ENCODE results near the gene KRT82.

KRT82 gene

DNA sequence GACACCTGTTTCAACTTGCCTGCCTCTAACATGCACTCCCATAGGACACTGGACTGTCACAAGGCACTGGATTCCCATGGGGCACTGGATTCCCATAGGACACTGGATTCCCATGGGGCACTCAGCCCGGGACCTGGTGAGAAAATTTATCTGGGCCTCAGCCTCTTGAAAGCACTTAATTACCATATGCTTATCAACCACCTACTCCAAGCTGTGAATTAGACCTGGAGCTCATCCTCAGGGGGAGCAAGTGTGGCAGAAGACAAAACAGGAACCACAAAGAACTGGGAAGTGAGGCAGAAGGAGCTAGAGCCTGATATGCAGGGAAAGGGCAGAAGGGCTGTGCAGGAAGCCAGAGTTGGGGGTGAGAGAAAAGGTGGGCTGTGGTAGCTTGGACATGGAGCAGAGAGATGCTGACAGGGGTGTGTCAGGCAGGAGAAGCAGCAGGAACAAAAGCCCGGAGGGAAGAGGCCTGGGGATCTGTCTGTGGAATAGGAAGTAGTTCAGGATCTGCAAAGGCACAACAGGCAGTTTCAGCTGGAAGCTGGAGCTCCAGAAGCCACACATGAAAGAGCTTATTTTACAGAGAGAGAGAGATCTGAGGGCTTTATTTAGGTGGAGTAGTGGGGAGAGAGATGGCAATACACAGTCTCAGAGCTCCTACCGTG is 3.1 kb downstream of the KRT82 start:
- H3K36me3 ChIP-seq (ENCODE audit: insufficient read depth, low read depth, low read length): no peaks in the 10 kb centered on the region
- H3K9ac ChIP-seq (ENCODE audit: low read depth, low read length): no peak overlapping the region
- no peaks in the 10 kb centered on the region for H3K27me3 ChIP-seq (ENCODE audit: insufficient read depth, low read length)
- H3K27ac ChIP-seq (ENCODE audit: low read length): no peak overlapping the region
- no peak overlapping the region for H3K4me3 ChIP-seq (ENCODE audit: low read length)
- peaks cover 3% of the 10 kb centered on the region; the same call in 1 of the 2 replicates for H3K4me1 ChIP-seq (ENCODE audit: insufficient read depth, low read length)
- no peaks in the 10 kb centered on the region for H3K9me3 ChIP-seq (ENCODE audit: insufficient read depth, low read depth, low read length)

DNA sequence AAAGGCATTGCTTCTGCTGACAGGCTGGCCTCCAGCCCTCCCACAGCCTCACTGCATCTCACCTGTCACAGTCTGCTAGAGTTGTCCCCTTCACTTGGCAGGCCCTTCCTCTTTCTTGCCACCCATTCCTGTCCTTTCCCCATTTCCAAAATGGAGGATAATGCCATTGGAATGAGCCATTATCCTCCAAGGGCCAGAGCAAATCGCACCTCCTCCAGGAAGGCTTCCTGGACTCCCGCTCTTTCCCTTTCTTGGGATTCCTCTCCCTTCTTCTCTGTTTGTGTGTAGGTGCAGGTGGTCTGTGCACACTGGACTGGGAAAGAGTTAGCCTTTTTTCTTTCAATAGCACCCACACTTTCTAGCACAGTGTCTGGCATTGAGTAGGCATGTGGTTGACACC is 3.8 kb downstream of the KRT82 start:
- no peak overlapping the region for H3K4me3 ChIP-seq (ENCODE audit: low read length)
- H3K27me3 ChIP-seq (ENCODE audit: insufficient read depth, low read length): no peaks in the 10 kb centered on the region
- no peak overlapping the region for H3K27ac ChIP-seq (ENCODE audit: low read length)

DNA sequence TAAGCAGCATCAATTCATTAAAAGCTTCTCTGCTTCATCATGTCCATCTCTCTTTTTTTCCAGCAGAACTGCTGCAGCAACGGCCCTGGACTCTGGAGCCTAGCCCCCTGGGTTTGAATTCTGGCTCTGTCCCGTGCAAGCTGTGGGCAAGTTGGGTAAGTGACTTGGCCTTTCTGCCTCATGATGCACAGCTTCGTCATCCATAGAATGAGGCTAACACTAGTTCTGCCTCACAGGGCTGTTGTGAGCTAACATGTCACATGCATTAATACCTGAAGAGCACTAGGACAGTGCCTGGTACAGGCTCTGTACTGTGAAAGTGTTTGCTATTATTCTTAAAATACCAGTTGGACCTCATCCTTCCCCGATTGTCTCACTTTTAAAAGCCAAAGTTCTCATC is 4.2 kb downstream of the KRT82 start:
- Histone ChIP-seq H3K4me3 (ENCODE audit: low read length) (no peak overlapping the region), H3K27ac (ENCODE audit: low read length) (no peak overlapping the region), H3K36me3 (ENCODE audit: insufficient read depth, low read depth, low read length) (no peaks in the 10 kb centered on the region), H3K9ac (ENCODE audit: low read depth, low read length) (no peak overlapping the region), H3K4me1 (ENCODE audit: insufficient read depth, low read length) (peaks cover 3% of the 10 kb centered on the region; the same call in 1 of the 2 replicates), H3K27me3 (ENCODE audit: insufficient read depth, low read length) (no peaks in the 10 kb centered on the region), H3K9me3 (ENCODE audit: insufficient read depth, low read depth, low read length) (no peaks in the 10 kb centered on the region)

More for the DNA sequence above, 3.8 kb downstream of the KRT82 start:
- Histone ChIP-seq H3K36me3 (ENCODE audit: insufficient read depth, low read depth, low read length) (no peaks in the 10 kb centered on the region), H3K9ac (ENCODE audit: low read depth, low read length) (no peak overlapping the region), H3K4me1 (ENCODE audit: insufficient read depth, low read length) (peaks cover 3% of the 10 kb centered on the region; the same call in 1 of the 2 replicates), H3K9me3 (ENCODE audit: insufficient read depth, low read depth, low read length) (no peaks in the 10 kb centered on the region)

DNA sequence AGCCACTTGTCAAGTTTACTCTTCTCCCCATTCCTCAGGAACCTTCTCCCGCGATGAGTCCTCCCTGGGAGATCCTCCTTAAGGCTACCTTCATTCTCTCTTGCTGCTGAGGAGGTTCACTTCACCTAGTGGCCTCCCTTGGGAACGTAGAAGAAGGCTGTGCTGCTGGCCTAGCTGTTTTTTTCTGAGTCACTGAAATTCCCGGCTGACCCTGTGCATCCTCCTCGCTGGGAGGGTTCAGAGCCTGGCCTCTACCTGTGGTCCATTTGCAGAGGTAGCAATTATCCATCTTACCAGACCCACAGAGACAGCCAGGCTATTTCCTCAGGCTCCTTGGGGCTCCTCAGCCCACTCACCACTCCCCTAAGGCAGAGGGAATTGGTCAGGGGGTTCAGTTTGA is 4.6 kb downstream of the KRT82 start:
- H3K9ac ChIP-seq (ENCODE audit: low read depth, low read length): no peak overlapping the region
- no peaks in the 10 kb centered on the region for H3K36me3 ChIP-seq (ENCODE audit: insufficient read depth, low read depth, low read length)
- H3K4me1 ChIP-seq (ENCODE audit: insufficient read depth, low read length): peaks cover 3% of the 10 kb centered on the region; the same call in 1 of the 2 replicates
- no peak overlapping the region for H3K4me3 ChIP-seq (ENCODE audit: low read length)
- H3K9me3 ChIP-seq (ENCODE audit: insufficient read depth, low read depth, low read length): no peaks in the 10 kb centered on the region
- no peaks in the 10 kb centered on the region for H3K27me3 ChIP-seq (ENCODE audit: insufficient read depth, low read length)
- no peak overlapping the region for H3K27ac ChIP-seq (ENCODE audit: low read length)

DNA sequence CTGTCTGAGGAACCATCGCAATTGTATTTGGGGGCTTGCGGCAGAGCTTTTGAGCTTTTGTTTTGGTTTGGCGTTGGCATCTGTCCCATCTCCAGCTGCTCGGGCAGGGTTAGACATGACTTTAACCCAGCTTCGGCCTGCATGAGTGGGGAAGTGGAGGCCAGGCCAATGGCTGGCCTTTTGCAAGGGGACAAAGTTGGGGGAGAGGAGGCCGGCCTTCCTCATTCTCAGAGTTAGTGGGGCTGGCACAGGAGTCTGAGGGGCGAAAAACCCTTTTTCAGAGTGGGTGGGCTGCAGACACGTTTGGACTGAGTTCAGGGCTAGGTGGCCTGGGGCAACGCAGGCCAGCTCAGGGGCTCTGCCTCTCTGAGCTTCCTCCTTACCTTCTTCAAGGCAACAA is 5.2 kb downstream of the KRT82 start:
- Histone ChIP-seq H3K9ac (ENCODE audit: low read depth, low read length) (no peak overlapping the region), H3K4me3 (ENCODE audit: low read length) (no peak overlapping the region), H3K9me3 (ENCODE audit: insufficient read depth, low read depth, low read length) (no peaks in the 10 kb centered on the region), H3K4me1 (ENCODE audit: insufficient read depth, low read length) (peaks cover 3% of the 10 kb centered on the region; the same call in 1 of the 2 replicates), H3K27ac (ENCODE audit: low read length) (no peak overlapping the region), H3K36me3 (ENCODE audit: insufficient read depth, low read depth, low read length) (no peaks in the 10 kb centered on the region), H3K27me3 (ENCODE audit: insufficient read depth, low read length) (no peaks in the 10 kb centered on the region)

- peaks cover 5% of the 10 kb centered on the region for H3K27me3 ChIP-seq (ENCODE audit: insufficient read depth, low read length)
- H3K4me1 ChIP-seq (ENCODE audit: insufficient read depth, low read length): peaks cover 3% of the 10 kb centered on the region; the same call in 1 of the 2 replicates
- H3K36me3 ChIP-seq (ENCODE audit: insufficient read depth, low read depth, low read length): no peaks in the 10 kb centered on the region
- H3K27ac ChIP-seq (ENCODE audit: low read length): no peak overlapping the region
- H3K4me3 ChIP-seq (ENCODE audit: low read length): no peak overlapping the region
- H3K9ac ChIP-seq (ENCODE audit: low read depth, low read length): no peak overlapping the region
- H3K9me3 ChIP-seq (ENCODE audit: insufficient read depth, low read depth, low read length): no peaks in the 10 kb centered on the region
Measured at GRCh38 chr12:52399756-52400155, 6.4 kb downstream of the KRT82 start.

DNA sequence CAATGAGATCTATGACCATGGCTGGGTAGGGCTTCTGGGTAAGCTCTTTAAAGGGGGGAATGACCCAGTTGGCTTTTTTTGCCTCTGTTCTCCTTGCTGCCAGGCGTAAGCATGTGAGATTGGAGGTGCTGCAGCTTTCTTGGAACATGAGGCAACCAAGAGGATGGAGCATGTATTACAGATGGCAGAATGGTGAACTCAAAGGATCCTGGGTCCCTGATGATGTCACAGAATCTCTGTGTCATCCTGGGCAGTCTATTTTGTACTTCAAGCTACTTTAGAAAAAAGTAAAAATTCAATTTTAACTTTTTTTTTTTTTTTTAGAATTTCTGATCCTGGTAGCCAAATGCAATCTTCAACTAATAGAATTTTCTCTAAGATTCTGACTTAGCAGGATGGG is 8.0 kb downstream of the KRT82 start:
- no peak overlapping the region for H3K27ac ChIP-seq (ENCODE audit: low read length)
- H3K4me3 ChIP-seq (ENCODE audit: low read length): no peak overlapping the region
- peaks cover 3% of the 10 kb centered on the region; the same call in 1 of the 2 replicates for H3K4me1 ChIP-seq (ENCODE audit: insufficient read depth, low read length)
- no peaks in the 10 kb centered on the region for H3K9me3 ChIP-seq (ENCODE audit: insufficient read depth, low read depth, low read length)
- no peaks in the 10 kb centered on the region for H3K36me3 ChIP-seq (ENCODE audit: insufficient read depth, low read depth, low read length)
- H3K9ac ChIP-seq (ENCODE audit: low read depth, low read length): no peak overlapping the region
- H3K27me3 ChIP-seq (ENCODE audit: insufficient read depth, low read length): peaks cover 5% of the 10 kb centered on the region

DNA sequence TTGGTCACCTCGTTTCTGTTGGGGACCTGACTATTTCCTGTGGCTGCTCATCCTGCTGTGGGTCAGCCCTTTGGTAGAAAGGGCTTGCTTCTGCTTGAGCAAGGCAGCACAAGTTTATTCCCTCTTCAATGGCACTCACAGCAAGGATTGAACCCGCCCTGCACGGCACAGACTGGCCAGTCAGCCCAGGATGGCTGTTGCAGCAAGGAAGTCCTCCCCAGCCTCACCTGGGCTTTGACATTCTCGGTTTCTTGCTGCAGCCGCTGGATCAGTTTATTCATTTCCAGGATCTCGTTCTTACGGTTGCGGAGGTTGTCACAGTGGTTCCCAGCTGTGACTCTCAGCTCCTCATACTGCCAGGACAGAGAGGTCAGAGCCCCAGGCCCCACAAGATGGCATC is 9.5 kb downstream of the KRT82 start:
- Histone ChIP-seq H3K27ac (ENCODE audit: low read length) (no peak overlapping the region), H3K4me3 (ENCODE audit: low read length) (no peak overlapping the region), H3K27me3 (ENCODE audit: insufficient read depth, low read length) (peaks cover 5% of the 10 kb centered on the region), H3K4me1 (ENCODE audit: insufficient read depth, low read length) (no peaks in the 10 kb centered on the region), H3K9ac (ENCODE audit: low read depth, low read length) (no peak overlapping the region), H3K9me3 (ENCODE audit: insufficient read depth, low read depth, low read length) (no peaks in the 10 kb centered on the region), H3K36me3 (ENCODE audit: insufficient read depth, low read depth, low read length) (no peaks in the 10 kb centered on the region)

GRCh38 chr12:52395761-52396434 is 10.2 kb downstream of the KRT82 start:
- Histone ChIP-seq H3K36me3 (ENCODE audit: insufficient read depth, low read depth, low read length) (no peaks in the 10 kb centered on the region), H3K27me3 (ENCODE audit: insufficient read depth, low read length) (peaks cover 5% of the 10 kb centered on the region), H3K27ac (ENCODE audit: low read length) (no peak overlapping the region), H3K9ac (ENCODE audit: low read depth, low read length) (no peak overlapping the region), H3K4me1 (ENCODE audit: insufficient read depth, low read length) (no peaks in the 10 kb centered on the region), H3K4me3 (ENCODE audit: low read length) (no peak overlapping the region), H3K9me3 (ENCODE audit: insufficient read depth, low read depth, low read length) (no peaks in the 10 kb centered on the region)

DNA sequence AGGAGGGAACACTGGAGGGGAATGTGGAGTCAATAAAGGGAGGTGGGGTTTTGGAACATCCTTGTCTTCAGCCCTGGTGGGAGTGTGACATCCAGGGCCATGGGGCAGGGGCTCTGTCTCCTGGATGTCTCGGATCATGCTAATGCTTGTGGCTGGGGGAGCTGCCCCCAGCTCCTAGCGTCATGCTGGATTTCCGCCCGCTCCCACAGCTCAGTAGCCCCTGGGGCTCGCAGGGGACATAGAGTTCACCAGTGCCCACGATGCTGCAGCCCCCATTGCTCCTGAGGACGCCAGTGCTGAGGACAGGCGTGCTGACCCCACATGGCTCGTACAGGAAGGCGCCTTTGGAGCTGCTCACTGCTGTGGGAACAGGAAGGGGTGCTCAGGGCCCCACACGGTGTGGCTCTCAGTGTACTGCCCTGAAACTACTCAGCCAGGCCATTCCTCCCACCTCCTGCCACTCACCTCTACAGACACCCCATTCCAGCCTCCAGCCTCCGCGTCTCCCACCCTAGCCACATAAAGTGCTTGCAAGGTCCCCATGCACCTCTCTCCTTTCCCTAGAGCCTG is 11.2 kb downstream of the KRT82 start:
- Histone ChIP-seq H3K27ac (ENCODE audit: low read length) (no peak overlapping the region), H3K9ac (ENCODE audit: low read depth, low read length) (no peak overlapping the region), H3K27me3 (ENCODE audit: insufficient read depth, low read length) (peaks cover 5% of the 10 kb centered on the region), H3K9me3 (ENCODE audit: insufficient read depth, low read depth, low read length) (no peaks in the 10 kb centered on the region), H3K36me3 (ENCODE audit: insufficient read depth, low read depth, low read length) (no peaks in the 10 kb centered on the region), H3K4me3 (ENCODE audit: low read length) (no peak overlapping the region), H3K4me1 (ENCODE audit: insufficient read depth, low read length) (no peaks in the 10 kb centered on the region)

DNA sequence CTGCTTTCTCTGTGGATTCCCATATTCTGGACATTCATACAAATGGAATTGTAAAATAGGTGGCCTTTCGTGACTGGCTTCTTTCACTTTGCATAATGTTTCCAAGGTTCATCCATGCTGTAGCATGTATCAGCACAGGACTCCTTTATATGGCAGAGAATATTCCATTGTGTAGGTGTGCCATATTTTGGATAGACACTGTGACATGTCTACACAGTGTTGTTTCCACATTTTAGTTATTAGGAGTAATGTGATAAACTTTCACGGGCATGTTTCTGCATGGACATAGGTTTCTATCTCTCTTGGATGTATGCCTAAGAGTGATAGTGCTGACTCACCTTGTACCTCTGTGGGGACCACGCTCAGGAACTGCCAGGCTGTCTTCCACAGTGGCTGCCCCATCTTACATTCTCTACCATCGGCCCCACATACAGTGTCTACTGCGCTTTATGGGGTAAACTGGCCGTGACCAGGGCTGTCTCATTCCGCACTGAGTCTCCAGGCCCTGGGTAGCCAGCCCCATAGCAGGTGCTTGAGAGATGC is 13.6 kb downstream of the KRT82 start:
- Histone ChIP-seq H3K9ac (ENCODE audit: low read depth, low read length) (no peak overlapping the region), H3K27me3 (ENCODE audit: insufficient read depth, low read length) (peaks cover 5% of the 10 kb centered on the region), H3K36me3 (ENCODE audit: insufficient read depth, low read depth, low read length) (no peaks in the 10 kb centered on the region), H3K4me1 (ENCODE audit: insufficient read depth, low read length) (no peaks in the 10 kb centered on the region), H3K9me3 (ENCODE audit: insufficient read depth, low read depth, low read length) (no peaks in the 10 kb centered on the region), H3K4me3 (ENCODE audit: low read length) (no peak overlapping the region), H3K27ac (ENCODE audit: low read length) (no peak overlapping the region)

DNA sequence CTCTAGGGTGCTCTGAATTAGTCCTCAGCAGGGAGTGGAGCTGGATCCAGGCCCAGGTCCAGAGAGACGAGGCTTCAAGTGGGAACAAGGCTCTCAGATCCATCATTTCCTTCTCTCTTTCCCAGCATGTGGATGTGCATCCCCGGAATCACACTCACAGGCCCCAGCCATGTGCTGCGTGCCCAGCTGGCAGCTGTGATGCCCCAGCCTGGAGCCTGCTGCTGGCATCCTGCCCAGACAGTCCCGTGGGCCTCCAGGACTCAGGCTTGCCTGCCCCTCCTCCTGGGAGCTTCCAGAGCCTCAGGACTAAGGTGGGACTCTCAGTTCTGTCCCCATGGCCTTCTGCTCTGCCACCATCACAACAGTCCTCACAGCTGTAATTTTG is 14.5 kb downstream of the KRT82 start:
- no peak overlapping the region for H3K27ac ChIP-seq (ENCODE audit: low read length)
- H3K9ac ChIP-seq (ENCODE audit: low read depth, low read length): no peak overlapping the region
- no peaks in the 10 kb centered on the region for H3K36me3 ChIP-seq (ENCODE audit: insufficient read depth, low read depth, low read length)
- peaks cover 5% of the 10 kb centered on the region for H3K27me3 ChIP-seq (ENCODE audit: insufficient read depth, low read length)
- no peaks in the 10 kb centered on the region for H3K4me1 ChIP-seq (ENCODE audit: insufficient read depth, low read length)
- H3K4me3 ChIP-seq (ENCODE audit: low read length): no peak overlapping the region
- H3K9me3 ChIP-seq (ENCODE audit: insufficient read depth, low read depth, low read length): no peaks in the 10 kb centered on the region
